HG02970 (cell line): Measurements from ENCODE around the gene GSTO2.
"Not testable (repeated sequence)": the region's sequence is repeated elsewhere in the genome, so short reads cannot be mapped to it uniquely, and the experiment has no call there.

Experiments used
- ATAC-seq: cut with Tn5 transposase; IDR thresholded peaks from one replicate; pipeline ENCODE4 v1.9.1; 2021; ENCODE audit warnings: mild to moderate bottlenecking, moderate library complexity, moderate number of reproducible peaks; ENCODE audit not compliant: unreplicated experiment, low FRiP score

Gene GSTO2

GRCh38 chr10:104268713-104269645, at the start of gene GSTO2:
Gene GSTO2 (plus strand): TSS chr10:104269184. CDS start chr10:104274916, 5,732 bp downstream.
- ATAC-seq, result peak; percentile 99

- ATAC-seq, result no peak
These were observed 48.5 kb upstream of the GSTO2 start for GRCh38 chr10:104220522-104220921.

- ATAC-seq, result no peak
These were observed 45.7 kb upstream of the GSTO2 start for GRCh38 chr10:104223304-104223703.

- ATAC-seq, result no peak
These were observed 38.5 kb upstream of the GSTO2 start for GRCh38 chr10:104230490-104230889.

GRCh38 chr10:104231784-104232612, 37.0 kb upstream of the GSTO2 start, which contains the start of gene CFAP43:
Gene CFAP43 (minus strand): TSS chr10:104232364. CDS start chr10:104232246, 118 bp downstream.
- peak; percentile 100 for ATAC-seq

GRCh38 chr10:104232613-104233102, 36.3 kb upstream of the GSTO2 start:
- ATAC-seq, result no peak

- ATAC-seq, result no peak
These were observed 35.2 kb upstream of the GSTO2 start for GRCh38 chr10:104233817-104234216.

- ATAC-seq, result no peak
These were observed 34.0 kb upstream of the GSTO2 start for GRCh38 chr10:104234934-104235333.

GRCh38 chr10:104235801-104236200, 33.2 kb upstream of the GSTO2 start:
- ATAC-seq, result no peak

GRCh38 chr10:104240078-104240477, 28.9 kb upstream of the GSTO2 start:
- ATAC-seq, result no peak

- ATAC-seq, result no peak
These were observed 26.4 kb upstream of the GSTO2 start for GRCh38 chr10:104242545-104242944.

GRCh38 chr10:104243009-104243408, 26.0 kb upstream of the GSTO2 start:
- not testable (repeated sequence) for ATAC-seq

GRCh38 chr10:104243512-104243911, 25.5 kb upstream of the GSTO2 start:
- ATAC-seq, result no peak

GRCh38 chr10:104245066-104245632, 23.8 kb upstream of the GSTO2 start:
- ATAC-seq, result no peak

- no peak for ATAC-seq
These were observed 22.0 kb upstream of the GSTO2 start for GRCh38 chr10:104246976-104247375.

GRCh38 chr10:104247513-104248146, 21.4 kb upstream of the GSTO2 start:
- ATAC-seq, result no peak

- not testable (repeated sequence) for ATAC-seq
These were observed 20.1 kb upstream of the GSTO2 start for GRCh38 chr10:104248931-104249330.

- ATAC-seq, result no peak
These were observed 18.6 kb upstream of the GSTO2 start for GRCh38 chr10:104250371-104250770.

- no peak for ATAC-seq
These were observed 17.5 kb upstream of the GSTO2 start for GRCh38 chr10:104251443-104251842.

GRCh38 chr10:104252368-104252767, 16.6 kb upstream of the GSTO2 start:
- ATAC-seq, result no peak
